Head of caudate nucleus (tissue), 42 donors: ENCODE results near the gene MAPT.

Experiments
- DNase-seq, 42 donors: peaks; one replicate each; pipeline versions ENCODE4 v3.0.0 to v3.0.0-alpha.2; 2020 to 2021; ENCODE audit warnings: mixed read lengths in 7 of 42
- intact Hi-C: fragments of 100-400 bp; cut with DNase I; formaldehyde crosslinking; loops from one replicate; pipeline ENCODE4 v1.15.0; 2022

Gene MAPT

GRCh38 chr17:45960311-45960710, 66.0 kb downstream of the MAPT start:
- intact Hi-C loops = no loop called here
- no peak for DNase-seq

- intact Hi-C loops = no loop called here
- DNase-seq = no peak
Measured at GRCh38 chr17:45961206-45961605, 66.9 kb downstream of the MAPT start.

- DNase-seq = no peak
- intact Hi-C loops = no loop called here
Measured at GRCh38 chr17:45962221-45962972, 68.0 kb downstream of the MAPT start.

GRCh38 chr17:45963283-45963682, 68.9 kb downstream of the MAPT start:
- intact Hi-C loops = no loop called here
- DNase-seq = peak in 1 of 42 donors; percentile 3

- intact Hi-C loops = no loop called here
Measured at GRCh38 chr17:45963889-45964288, 69.5 kb downstream of the MAPT start.

GRCh38 chr17:45964634-45965033, 70.3 kb downstream of the MAPT start:
- DNase-seq = no peak
- intact Hi-C loops = no loop called here

More at GRCh38 chr17:45963889-45964288, 69.5 kb downstream of the MAPT start:
- DNase-seq = no peak

GRCh38 chr17:45965812-45966211, 71.5 kb downstream of the MAPT start:
- intact Hi-C loops = no loop called here
- DNase-seq = no peak

- intact Hi-C loops = no loop called here
- no peak for DNase-seq
Measured at GRCh38 chr17:45966606-45967280, 72.4 kb downstream of the MAPT start.

- intact Hi-C loops = no loop called here
- DNase-seq = no peak
Measured at GRCh38 chr17:45967378-45967777, 73.0 kb downstream of the MAPT start.

GRCh38 chr17:45968732-45969131, 74.4 kb downstream of the MAPT start:
- intact Hi-C loops = no loop called here
- DNase-seq = no peak

GRCh38 chr17:45969726-45970125, 75.4 kb downstream of the MAPT start:
- intact Hi-C loops = no loop called here
- no peak for DNase-seq

GRCh38 chr17:45970659-45971058, 76.3 kb downstream of the MAPT start:
- intact Hi-C loops = no loop called here

GRCh38 chr17:45971698-45972141, 77.4 kb downstream of the MAPT start:
- no peak for DNase-seq
- intact Hi-C loops = no loop called here

More at GRCh38 chr17:45970659-45971058, 76.3 kb downstream of the MAPT start:
- DNase-seq = peak in 1 of 42 donors; percentile 21

- DNase-seq = no peak
- intact Hi-C loops = no loop called here
Measured at GRCh38 chr17:45972531-45972930, 78.2 kb downstream of the MAPT start.

GRCh38 chr17:45973099-45973780, 78.9 kb downstream of the MAPT start:
- intact Hi-C loops = no loop called here
- DNase-seq = peak in 4 of 42 donors; percentile 18 to 50 (median 32)

- intact Hi-C loops = no loop called here
- no peak for DNase-seq
Measured at GRCh38 chr17:45973946-45974859, 79.8 kb downstream of the MAPT start.

- intact Hi-C loops = no loop called here
- DNase-seq = no peak
Measured at GRCh38 chr17:45974916-45975630, 80.7 kb downstream of the MAPT start.

GRCh38 chr17:45975640-45976295, 81.4 kb downstream of the MAPT start:
- peak in 4 of 42 donors; percentile 25 to 48 (median 40) for DNase-seq
- intact Hi-C loops = no loop called here
